ENCODE data around the gene PLPP2. TPM values are rescaled to one million over a fixed set of nuclear protein-coding genes. Genes with fewer than 3 reads are reported as not detected.

Gene PLPP2
- total and polyA plus RNA-seq, 2 of the 4 experiments (the other 2 are of a cell fraction), result 2.3 to 4.2 TPM

DNA sequence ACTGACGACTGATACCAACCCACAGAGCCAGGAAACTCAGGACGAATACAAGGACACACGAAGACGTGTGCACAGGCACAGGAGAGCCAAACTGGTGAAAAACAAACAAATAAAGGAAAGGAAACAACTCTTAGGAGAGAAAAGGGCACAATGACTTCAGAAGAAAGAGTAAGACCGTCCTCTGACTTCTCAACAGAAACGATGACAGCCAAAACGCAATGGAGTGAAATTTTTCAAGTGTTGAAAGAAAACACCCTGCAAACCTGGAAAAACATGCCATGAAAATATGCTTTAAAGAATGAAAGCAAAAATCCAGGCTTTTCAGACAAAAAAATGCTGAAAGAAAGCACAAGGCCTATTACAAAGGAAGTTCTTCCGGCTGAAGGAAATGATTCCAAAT lies 24.6 kb upstream of the PLPP2 start:
- no peak for ATAC-seq (ENCODE audit: low read depth)
- WGBS, 2 experiments (ENCODE audit: extremely low coverage in 2 of 2, insufficient read length in 1 of 2), result no CpG with 5 or more reads among the region's 8 CpGs
- POLR2A ChIA-PET (ENCODE audit: unreplicated experiment), result no interaction called here

More for the DNA sequence above, 24.6 kb upstream of the PLPP2 start:
- CTCF ChIA-PET, result no interaction called here
- H4K5ac ChIP-seq (ENCODE audit: low read depth, low read length), result no peak overlapping the region
- H3K23ac ChIP-seq (ENCODE audit: low read depth, low read length), result no peak overlapping the region
- no peak overlapping the region for H3K14ac ChIP-seq (replicated peaks; ENCODE audit: low read depth, low read length)
- peaks cover 50% of the 10 kb centered on the region for H4K20me1 ChIP-seq (ENCODE audit: insufficient read depth, low read length)
- H2BK5ac ChIP-seq (ENCODE audit: low read depth, low read length, poor library complexity, severe bottlenecking), result no peak overlapping the region
- H3K4me3 ChIP-seq (ENCODE audit: insufficient read depth, low read depth, low read length), result no peak overlapping the region
- no peak overlapping the region for H2AFZ ChIP-seq (replicated peaks; ENCODE audit: low read length, poor library complexity)
- no peaks in the 10 kb centered on the region for H3K27me3 ChIP-seq (ENCODE audit: control insufficient read depth, insufficient read depth, low read length)
- H3K56ac ChIP-seq (ENCODE audit: extremely low read depth, insufficient read depth, low read length), result no peak overlapping the region
- no peak overlapping the region for H3K27ac ChIP-seq (ENCODE audit: insufficient read depth, low read length)
- H2BK120ac ChIP-seq (ENCODE audit: low read depth, low read length), result no peak overlapping the region
- intact Hi-C loops (cut with micrococcal nuclease) (no loop called here), dilution Hi-C loops (cut with HindIII; ENCODE audit: low sequenced_read_pairs, unreplicated experiment) (no loop called here), in situ Hi-C loops (cut with MboI; ENCODE audit: low sequenced_read_pairs) (no loop called here)
- no peak overlapping the region for H3K4ac ChIP-seq (ENCODE audit: low read depth, low read length)
- H2AK5ac ChIP-seq (ENCODE audit: low read depth, low read length), result no peak overlapping the region
- BruUV-seq (replicated peaks), result no TSS peak
- H3K18ac ChIP-seq (ENCODE audit: low read depth, low read length), result no peak overlapping the region
- peaks cover 18 to 52% of the 10 kb centered on the region in 2 experiments for H3K79me1 ChIP-seq (ENCODE audit: low read depth in 1 of 2, low read length in 2 of 2)
- no peak overlapping the region for H3K4me2 ChIP-seq (ENCODE audit: low read depth, low read length)
- H2BK20ac ChIP-seq (ENCODE audit: low read depth, low read length), result no peak overlapping the region
- H4K91ac ChIP-seq (ENCODE audit: insufficient read depth, low read depth, low read length), result no peak overlapping the region
- H2BK15ac ChIP-seq (ENCODE audit: low read depth, low read length), result no peak overlapping the region
- no peaks in the 10 kb centered on the region for H3K4me1 ChIP-seq (ENCODE audit: control insufficient read depth, insufficient read depth, low read length)
- TF ChIP-seq BHLHE40 (IDR thresholded peaks at IDR 0.05; ENCODE audit: low read depth, low read length) (no peak), RCOR1 (IDR thresholded peaks at IDR 0.05; ENCODE audit: insufficient replicate concordance, low read length) (no peak), CHD1 (IDR thresholded peaks at IDR 0.05; ENCODE audit: low read depth, low read length) (no peak), RAD21 (IDR thresholded peaks at IDR 0.05; ENCODE audit: low read length) (no peak), POLR2A (IDR thresholded peaks at IDR 0.05; ENCODE audit: low read depth, low read length) (no peak), ELK1 (IDR thresholded peaks at IDR 0.05; ENCODE audit: borderline replicate concordance, low read depth, low read length) (no peak), MAFK (IDR thresholded peaks at IDR 0.05; ENCODE audit: low read depth, low read length) (no peak), NFE2L2 (IDR thresholded peaks at IDR 0.05; ENCODE audit: low read depth, low read length) (no peak), FOS (IDR thresholded peaks at IDR 0.05; ENCODE audit: low read depth, low read length) (no peak), RFX5 (IDR thresholded peaks at IDR 0.05; ENCODE audit: low read depth, low read length) (no peak), USF2 (IDR thresholded peaks at IDR 0.05; ENCODE audit: low read depth, low read length) (no peak)
- TF ChIP-seq, protein P1, sequence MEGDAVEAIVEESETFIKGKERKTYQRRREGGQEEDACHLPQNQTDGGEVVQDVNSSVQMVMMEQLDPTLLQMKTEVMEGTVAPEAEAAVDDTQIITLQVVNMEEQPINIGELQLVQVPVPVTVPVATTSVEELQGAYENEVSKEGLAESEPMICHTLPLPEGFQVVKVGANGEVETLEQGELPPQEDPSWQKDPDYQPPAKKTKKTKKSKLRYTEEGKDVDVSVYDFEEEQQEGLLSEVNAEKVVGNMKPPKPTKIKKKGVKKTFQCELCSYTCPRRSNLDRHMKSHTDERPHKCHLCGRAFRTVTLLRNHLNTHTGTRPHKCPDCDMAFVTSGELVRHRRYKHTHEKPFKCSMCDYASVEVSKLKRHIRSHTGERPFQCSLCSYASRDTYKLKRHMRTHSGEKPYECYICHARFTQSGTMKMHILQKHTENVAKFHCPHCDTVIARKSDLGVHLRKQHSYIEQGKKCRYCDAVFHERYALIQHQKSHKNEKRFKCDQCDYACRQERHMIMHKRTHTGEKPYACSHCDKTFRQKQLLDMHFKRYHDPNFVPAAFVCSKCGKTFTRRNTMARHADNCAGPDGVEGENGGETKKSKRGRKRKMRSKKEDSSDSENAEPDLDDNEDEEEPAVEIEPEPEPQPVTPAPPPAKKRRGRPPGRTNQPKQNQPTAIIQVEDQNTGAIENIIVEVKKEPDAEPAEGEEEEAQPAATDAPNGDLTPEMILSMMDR (conservative IDR thresholded peaks at IDR 0.05; ENCODE audit: low read depth, low read length), result no peak
- H3K9me1 ChIP-seq (ENCODE audit: insufficient read depth, low read length), result no peaks in the 10 kb centered on the region; the same call in 1 of the 2 replicates
- peaks cover 53% of the 10 kb centered on the region for H3K36me3 ChIP-seq (ENCODE audit: control insufficient read depth, insufficient read depth, low read length)
- H4K8ac ChIP-seq (ENCODE audit: low read depth in 2 of 2, low read length in 2 of 2), result no peak overlapping the region
- no peak for DNase-seq
- H2AK9ac ChIP-seq (replicated peaks; ENCODE audit: low read depth, low read length, poor library complexity), result no peak overlapping the region
- no peak overlapping the region for H3K9ac ChIP-seq (ENCODE audit: low read depth, low read length)
- peaks cover 6% of the 10 kb centered on the region; the same call in 1 of the 2 replicates for H3K9me3 ChIP-seq (ENCODE audit: control insufficient read depth, insufficient read depth, low read length)

All from IMR-90 (cell line).